H9 (cell line): Measurements from ENCODE around the gene SLC48A1. TPM values are rescaled to one million over a fixed set of nuclear protein-coding genes. Genes with fewer than 3 reads are reported as not detected.

Experiments
- DNase-seq: peaks from one replicate; pipeline ENCODE4 v3.0.0-alpha.2; 2017
- H2AFZ ChIP-seq: one replicate; pipeline ENCODE4 v1.6.1; 2013; ENCODE audit warnings: mild to moderate bottlenecking, low read length, control low read depth, moderate library complexity
- H2AK5ac ChIP-seq: 2 replicates; pipeline ENCODE4 v1.6.1; 2013; ENCODE audit warnings: low read length, control low read depth, mixed read lengths; ENCODE audit not compliant: insufficient read length
- H2BK120ac ChIP-seq: one replicate; pipeline ENCODE4 v1.6.1; 2013; ENCODE audit warnings: low read depth, mild to moderate bottlenecking, low read length, control low read depth, inconsistent platforms; ENCODE audit not compliant: poor library complexity, severe bottlenecking
- H2BK12ac ChIP-seq: 2 replicates; pipeline ENCODE4 v1.6.1; 2013; ENCODE audit warnings: low read length, control low read depth, mixed read lengths, low read depth; ENCODE audit not compliant: insufficient read length
- H2BK15ac ChIP-seq: 2 replicates; pipeline ENCODE4 v1.6.1; 2013; ENCODE audit warnings: low read depth, low read length, control low read depth
- H2BK20ac ChIP-seq: one replicate; pipeline ENCODE4 v1.6.1; 2013; ENCODE audit warnings: low read depth, mild to moderate bottlenecking, low read length, control low read depth, inconsistent platforms; ENCODE audit not compliant: poor library complexity, severe bottlenecking
- H2BK5ac ChIP-seq: 2 replicates; pipeline ENCODE4 v1.6.1; 2013; ENCODE audit warnings: low read length, control low read depth, mixed read lengths; ENCODE audit not compliant: insufficient read length
- H3K14ac ChIP-seq: 2 replicates; pipeline ENCODE4 v1.6.1; 2013; ENCODE audit warnings: low read length, control low read depth; ENCODE audit not compliant: insufficient read depth
- H3K18ac ChIP-seq: 2 replicates; pipeline ENCODE4 v1.6.1; 2013; ENCODE audit warnings: low read depth, mild to moderate bottlenecking, mixed read lengths, low read length, control low read depth; ENCODE audit not compliant: insufficient read length
- H3K23ac ChIP-seq: 2 replicates; pipeline ENCODE4 v1.6.1; 2013; ENCODE audit warnings: low read length, control low read depth, mixed read lengths, low read depth; ENCODE audit not compliant: insufficient read length
- H3K23me2 ChIP-seq: 2 replicates; pipeline ENCODE4 v1.6.1; 2013; ENCODE audit warnings: low read depth, mild to moderate bottlenecking, mixed read lengths, low read length, control low read depth; ENCODE audit not compliant: insufficient read length, poor library complexity, severe bottlenecking
- H3K27ac ChIP-seq: 2 replicates; pipeline ENCODE4 v1.5.1; 2013; ENCODE audit warnings: low read length, control low read depth, mixed read lengths, low read depth; ENCODE audit not compliant: insufficient read length
- H3K27me3 ChIP-seq: 2 replicates; pipeline ENCODE4 v1.6.1; 2013; ENCODE audit warnings: low read length, control low read depth, inconsistent platforms; ENCODE audit not compliant: insufficient read depth
- H3K4ac ChIP-seq: 2 replicates; pipeline ENCODE4 v1.6.1; 2013; ENCODE audit warnings: low read depth, mild to moderate bottlenecking, control low read depth, inconsistent platforms, low read length, moderate library complexity
- H3K4me1 ChIP-seq: 2 replicates; pipeline ENCODE4 v1.6.1; 2013; ENCODE audit warnings: low read length, control low read depth, inconsistent platforms; ENCODE audit not compliant: insufficient read depth
- H3K4me2 ChIP-seq: 2 replicates; pipeline ENCODE4 v1.6.1; 2013; ENCODE audit warnings: low read length, control low read depth, mixed read lengths; ENCODE audit not compliant: insufficient read length, insufficient read depth
- H3K56ac ChIP-seq: 2 replicates; pipeline ENCODE4 v1.6.1; 2013; ENCODE audit warnings: low read depth, mild to moderate bottlenecking, mixed read lengths, low read length, control low read depth; ENCODE audit not compliant: insufficient read length
- H3K79me1 ChIP-seq: 2 replicates; pipeline ENCODE4 v1.6.1; 2013; ENCODE audit warnings: low read depth, mild to moderate bottlenecking, moderate library complexity, low read length, control low read depth, inconsistent platforms; ENCODE audit not compliant: insufficient read depth, poor library complexity, severe bottlenecking
- H3K79me2 ChIP-seq: 2 replicates; pipeline ENCODE4 v1.6.1; 2013; ENCODE audit warnings: low read length, control low read depth, inconsistent platforms; ENCODE audit not compliant: insufficient read depth
- H3K9ac ChIP-seq: 2 replicates; pipeline ENCODE4 v1.6.1; 2013; ENCODE audit warnings: low read length, control low read depth, mixed read lengths; ENCODE audit not compliant: insufficient read length; ENCODE audit errors: extremely low read depth
- H3K9me3 ChIP-seq: one replicate; pipeline ENCODE4 v1.6.1; 2013; ENCODE audit warnings: low read depth, low read length, inconsistent platforms; ENCODE audit not compliant: control insufficient read depth
- H3T11ph ChIP-seq: one replicate; pipeline ENCODE4 v1.6.1; 2013; ENCODE audit warnings: mild to moderate bottlenecking, low read length, control low read depth, inconsistent platforms
- H4K20me1 ChIP-seq: one replicate; pipeline ENCODE4 v1.6.1; 2013; ENCODE audit not compliant: control insufficient read depth, insufficient read length, insufficient read depth
- H4K5ac ChIP-seq: 2 replicates; pipeline ENCODE4 v1.6.1; 2013; ENCODE audit warnings: low read depth, mild to moderate bottlenecking, mixed read lengths, low read length, control low read depth; ENCODE audit not compliant: insufficient read length
- H4K8ac ChIP-seq: replicated peaks from 2 replicates; pipeline ENCODE4 v1.6.1; 2013; ENCODE audit warnings: low read length, control low read depth, mixed read lengths, low read depth; ENCODE audit not compliant: insufficient read length
- H4K91ac ChIP-seq: 2 replicates; pipeline ENCODE4 v1.6.1; 2013; ENCODE audit warnings: low read depth, mild to moderate bottlenecking, moderate library complexity, mixed read lengths, low read length, control low read depth; ENCODE audit not compliant: insufficient read length
- H3K27ac Mint-ChIP-seq, 3 experiments: 2 replicates in 2 of 3; 3 replicates in 1 of 3; pipeline ENCODE4 v1.8.0; 2020 to 2021; ENCODE audit warnings: mixed read lengths in 3 of 3, mild to moderate bottlenecking in 1 of 3, moderate library complexity in 1 of 3
- H3K27me3 Mint-ChIP-seq: 2 replicates; pipeline ENCODE4 v1.8.0; 2021; ENCODE audit warnings: low read depth, mild to moderate bottlenecking, moderate library complexity, mixed read lengths
- H3K36me3 Mint-ChIP-seq, 3 experiments: 2 replicates in 2 of 3; 3 replicates in 1 of 3; pipeline ENCODE4 v1.8.0; 2020 to 2021; ENCODE audit warnings: low read depth in 3 of 3, mixed read lengths in 3 of 3; ENCODE audit not compliant: insufficient read depth in 1 of 3
- H3K4me1 Mint-ChIP-seq, 2 experiments: 2 replicates each; pipeline ENCODE4 v1.8.0; 2020; ENCODE audit warnings: mixed read lengths in 2 of 2
- H3K4me3 Mint-ChIP-seq, 2 experiments: 2 replicates in 1 of 2; 3 replicates in 1 of 2; pipeline ENCODE4 v1.8.0; 2020 to 2021; ENCODE audit warnings: mild to moderate bottlenecking in 2 of 2, mixed read lengths in 2 of 2, moderate library complexity in 1 of 2
- H3K9me3 Mint-ChIP-seq, 2 experiments: 2 replicates in 1 of 2; 3 replicates in 1 of 2; pipeline ENCODE4 v1.8.0; 2020; ENCODE audit warnings: mild to moderate bottlenecking in 2 of 2, mixed read lengths in 2 of 2, moderate library complexity in 1 of 2
- WGBS: extraction: QIAGEN DNeasy Blood & Tissue Kit; methylation state at CpG from one replicate; pipeline ENCODE4 v1.1.7; 2013; ENCODE audit warnings: missing lambda C conversion rate, low lambda C conversion rate, mixed read lengths; ENCODE audit not compliant: insufficient read length; ENCODE audit errors: extremely low coverage; 5-methylcytosine and 5-hydroxymethylcytosine counted together
- total RNA-seq: library from RNA; stranded (reverse); gene quantifications from 2 replicates; pipeline ENCODE4 v1.2.1, GENCODE V29; 2021
- TF ChIP-seq, protein P1 (sequence below): fragments of 200-600 bp; sonication (generic); conservative IDR thresholded peaks from 3 replicates; pipeline ENCODE4 v1.8.0; 2021; ENCODE audit warnings: antibody characterized with exemption, mild to moderate bottlenecking

SLC48A1 gene
- total RNA-seq, 1 experiment from 2014 or later, result 10.6 TPM

DNA sequence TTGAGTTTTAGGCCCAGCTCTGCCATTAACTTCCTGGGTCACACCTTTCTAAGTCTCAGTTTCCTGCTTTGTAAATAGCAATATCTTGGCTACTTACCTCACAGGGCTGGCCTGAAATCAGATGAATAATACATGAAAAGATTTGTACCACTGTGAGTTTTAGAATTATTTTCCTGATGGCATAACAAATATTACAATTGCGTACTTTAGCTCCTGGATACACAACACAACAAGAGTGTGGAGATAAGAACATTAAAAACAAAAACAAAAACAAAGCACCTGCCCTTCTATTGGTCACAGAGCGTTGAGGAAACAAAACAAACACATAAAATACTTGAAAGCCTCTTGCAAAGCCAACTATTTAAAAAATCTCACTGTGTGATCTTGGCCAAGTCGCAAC lies 51.6 kb downstream of the SLC48A1 start:
- no peak overlapping the region for H3K4me2 ChIP-seq
- H3K18ac ChIP-seq, result no peak overlapping the region
- no peak overlapping the region for H4K8ac ChIP-seq
- H2BK5ac ChIP-seq, result no peak overlapping the region
- H3K4me1 ChIP-seq, result peaks cover 16% of the 10 kb centered on the region; the same call in 1 of the 2 replicates
- no peak overlapping the region for H2BK12ac ChIP-seq
- Mint-ChIP-seq H3K27ac (no peak overlapping the region), H3K27me3 (peaks cover 12% of the 10 kb centered on the region), H3K4me3 (no peak overlapping the region), H3K36me3 (no peaks in the 10 kb centered on the region), H3K4me1 (peaks cover 46 to 56% of the 10 kb centered on the region in 2 experiments), H3K9me3 (no peaks in the 10 kb centered on the region)
- peaks cover 3% of the 10 kb centered on the region for H3K23me2 ChIP-seq
- H3K27ac ChIP-seq, result no peak overlapping the region
- no peak overlapping the region for H3K4ac ChIP-seq
- H4K20me1 ChIP-seq, result no peaks in the 10 kb centered on the region
- H3K14ac ChIP-seq, result no peak overlapping the region
- no peak overlapping the region for H2BK15ac ChIP-seq
- no peak overlapping the region for H4K91ac ChIP-seq
- no peaks in the 10 kb centered on the region for H3K9me3 ChIP-seq
- no peak overlapping the region for H3T11ph ChIP-seq
- no peak overlapping the region for H2AFZ ChIP-seq
- no peaks in the 10 kb centered on the region for H3K79me2 ChIP-seq
- H2AK5ac ChIP-seq, result no peak overlapping the region
- H3K23ac ChIP-seq, result no peak overlapping the region
- WGBS, result no CpG with 5 or more reads among the region's 3 CpGs
- H3K9ac ChIP-seq, result no peak overlapping the region
- H3K56ac ChIP-seq, result no peak overlapping the region
- DNase-seq, result no peak
- TF ChIP-seq, protein P1, sequence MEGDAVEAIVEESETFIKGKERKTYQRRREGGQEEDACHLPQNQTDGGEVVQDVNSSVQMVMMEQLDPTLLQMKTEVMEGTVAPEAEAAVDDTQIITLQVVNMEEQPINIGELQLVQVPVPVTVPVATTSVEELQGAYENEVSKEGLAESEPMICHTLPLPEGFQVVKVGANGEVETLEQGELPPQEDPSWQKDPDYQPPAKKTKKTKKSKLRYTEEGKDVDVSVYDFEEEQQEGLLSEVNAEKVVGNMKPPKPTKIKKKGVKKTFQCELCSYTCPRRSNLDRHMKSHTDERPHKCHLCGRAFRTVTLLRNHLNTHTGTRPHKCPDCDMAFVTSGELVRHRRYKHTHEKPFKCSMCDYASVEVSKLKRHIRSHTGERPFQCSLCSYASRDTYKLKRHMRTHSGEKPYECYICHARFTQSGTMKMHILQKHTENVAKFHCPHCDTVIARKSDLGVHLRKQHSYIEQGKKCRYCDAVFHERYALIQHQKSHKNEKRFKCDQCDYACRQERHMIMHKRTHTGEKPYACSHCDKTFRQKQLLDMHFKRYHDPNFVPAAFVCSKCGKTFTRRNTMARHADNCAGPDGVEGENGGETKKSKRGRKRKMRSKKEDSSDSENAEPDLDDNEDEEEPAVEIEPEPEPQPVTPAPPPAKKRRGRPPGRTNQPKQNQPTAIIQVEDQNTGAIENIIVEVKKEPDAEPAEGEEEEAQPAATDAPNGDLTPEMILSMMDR, result no peak
- no peak overlapping the region for H4K5ac ChIP-seq
- no peak overlapping the region for H2BK20ac ChIP-seq
- H3K79me1 ChIP-seq, result no peaks in the 10 kb centered on the region
- H2BK120ac ChIP-seq, result no peak overlapping the region
- no peaks in the 10 kb centered on the region for H3K27me3 ChIP-seq
